Endothelial cell of umbilical vein (primary cell): ENCODE results near the gene ZNF555. TPM values are rescaled to one million over a fixed set of nuclear protein-coding genes. Genes with fewer than 3 reads are reported as not detected.

ENCODE experiments used
- BruUV-seq: library from RNA; stranded (reverse); fragments of 400-500 nt; replicated peaks from 2 replicates; lab custom pipeline; 2021; lab: Mats Ljungman, UMichigan
- CTCF ChIA-PET: fragments of 300-600, 350-600 bp; sonication (Branson Sonifier 250); formaldehyde crosslinking; loops from one replicate; lab custom pipeline; 2021; ENCODE audit warnings: antibody characterized with exemption, inconsistent platforms; lab: Charles Lee
- POLR2A ChIA-PET: fragments of 300-600, 350-600 bp; sonication (Branson Sonifier 250); formaldehyde crosslinking; loops from one replicate; lab custom pipeline; 2021; ENCODE audit warnings: antibody characterized with exemption, inconsistent platforms; lab: Charles Lee
- DNase-seq: peaks from one replicate; pipeline ENCODE4 v3.0.0-alpha.2; 2011; ENCODE audit warnings: low read depth, low spot score
- FAIRE-seq: peaks from 2 replicates; lab custom pipeline; 2011; peaks lifted over from hg19 to GRCh38; lab: Jason Lieb, UNC
- H2AFZ ChIP-seq: 2 replicates; pipeline ENCODE4 v1.6.0; 2012; ENCODE audit warnings: low read depth, low read length, control low read depth, inconsistent platforms
- H3K27ac ChIP-seq: 2 replicates; pipeline ENCODE4 v1.5.1; 2011; ENCODE audit warnings: low read depth, mild to moderate bottlenecking, control low read depth, low read length, moderate library complexity; ENCODE audit not compliant: insufficient read depth
- H3K27me3 ChIP-seq, 2 experiments: 2 replicates each; pipeline versions ENCODE4 v1.6.0 to v1.6.1; 2011; ENCODE audit warnings: low read length in 2 of 2, mixed read lengths in 1 of 2; ENCODE audit not compliant: control insufficient read depth in 2 of 2, insufficient read depth in 2 of 2
- H3K36me3 ChIP-seq, 2 experiments: 2 replicates in 1 of 2; 3 replicates in 1 of 2; pipeline ENCODE4 v1.5.1; 2011; ENCODE audit warnings: low read length in 2 of 2, mild to moderate bottlenecking in 1 of 2, moderate library complexity in 1 of 2; ENCODE audit not compliant: control insufficient read depth in 2 of 2, insufficient read depth in 2 of 2; ENCODE audit errors: extremely low read depth in 1 of 2
- H3K4me1 ChIP-seq: 3 replicates; pipeline ENCODE4 v1.5.1; 2011; ENCODE audit warnings: mild to moderate bottlenecking, low read length; ENCODE audit not compliant: control insufficient read depth, insufficient read depth; ENCODE audit errors: extremely low read depth
- H3K4me2 ChIP-seq: 2 replicates; pipeline ENCODE4 v1.6.1; 2011; ENCODE audit warnings: low read length, control low read depth, mixed read lengths; ENCODE audit not compliant: insufficient read depth
- H3K4me3 ChIP-seq, 3 experiments: fragments of 200-600 bp in 1 of 3; sonication (generic), shearing (Covaris generic) in 1 of 3; replicated peaks in 1 of 3; 2 replicates each; pipeline ENCODE4 v1.5.1; 2011 to 2016; ENCODE audit warnings: control low read depth in 3 of 3, low read length in 3 of 3, mild to moderate bottlenecking in 2 of 3, inconsistent platforms in 1 of 3, low read depth in 1 of 3, moderate library complexity in 1 of 3; ENCODE audit not compliant: insufficient read depth in 1 of 3
- H3K79me2 ChIP-seq: 2 replicates; pipeline ENCODE4 v1.6.0; 2012; ENCODE audit warnings: low read length, inconsistent platforms; ENCODE audit not compliant: control insufficient read depth, insufficient read depth
- H3K9ac ChIP-seq: replicated peaks from 2 replicates; pipeline ENCODE3; 2011; ENCODE audit warnings: low read length, control low read depth; ENCODE audit not compliant: insufficient read depth; ENCODE audit errors: extremely low read depth
- H3K9me1 ChIP-seq: replicated peaks from 3 replicates; pipeline ENCODE4 v1.6.0; 2011; ENCODE audit warnings: mild to moderate bottlenecking, low read length; ENCODE audit not compliant: control insufficient read depth, insufficient read depth; ENCODE audit errors: extremely low read depth
- H3K9me3 ChIP-seq: replicated peaks from 2 replicates; pipeline ENCODE4 v1.5.1; 2012; ENCODE audit warnings: low read length, inconsistent platforms; ENCODE audit not compliant: control insufficient read depth, insufficient read depth
- H4K20me1 ChIP-seq: replicated peaks from 2 replicates; pipeline ENCODE3; 2011; ENCODE audit warnings: mild to moderate bottlenecking, low read length; ENCODE audit not compliant: control insufficient read depth, insufficient read depth; ENCODE audit errors: extremely low read depth
- CTCF ChIP-seq, 2 donors: IDR thresholded peaks; 1 replicate in 1 of 2; 2 replicates in 1 of 2; pipeline ENCODE4 v1.5.1; 2011; ENCODE audit warnings: low read length in 2 of 2, mild to moderate bottlenecking in 2 of 2, moderate library complexity in 2 of 2, control low read depth in 1 of 2, inconsistent platforms in 1 of 2, low read depth in 1 of 2; ENCODE audit not compliant: insufficient read depth in 1 of 2; ENCODE audit errors: extremely low read depth in 1 of 2
- EZH2 ChIP-seq: IDR thresholded peaks from 2 replicates; pipeline ENCODE4 v1.6.1; 2012; ENCODE audit warnings: borderline replicate concordance, low read depth, mild to moderate bottlenecking, moderate library complexity, low read length, inconsistent platforms; ENCODE audit not compliant: severe bottlenecking
- FOS ChIP-seq: IDR thresholded peaks from 2 replicates; pipeline ENCODE4 v1.6.1; 2011; ENCODE audit warnings: mild to moderate bottlenecking, low read length, moderate library complexity, borderline replicate concordance; ENCODE audit not compliant: insufficient read depth
- GATA2 ChIP-seq: IDR thresholded peaks from 2 replicates; pipeline ENCODE4 v1.7.0; 2011; ENCODE audit warnings: low read depth, mild to moderate bottlenecking, moderate library complexity, mixed read lengths, low read length; ENCODE audit not compliant: insufficient read length, insufficient read depth
- JUN ChIP-seq: IDR thresholded peaks from 2 replicates; pipeline ENCODE4 v1.6.1; 2011; ENCODE audit warnings: borderline replicate concordance, low read depth; ENCODE audit not compliant: insufficient read length, insufficient read depth
- MYC ChIP-seq: IDR thresholded peaks from one replicate; pipeline ENCODE4 v1.6.1; 2011; ENCODE audit warnings: mild to moderate bottlenecking, low read depth, low read length
- POLR2A ChIP-seq: IDR thresholded peaks from 2 replicates; pipeline ENCODE4 v1.6.1; 2012; ENCODE audit warnings: low read depth, mild to moderate bottlenecking, control low read depth, low read length
- POLR2AphosphoS5 ChIP-seq: IDR thresholded peaks from 2 replicates; pipeline ENCODE4 v1.6.1; 2012; ENCODE audit warnings: low read depth, mild to moderate bottlenecking, control low read depth, low read length, moderate library complexity; ENCODE audit not compliant: insufficient read depth
- dilution Hi-C: fragments of 300-500 bp; cut with MboI; formaldehyde crosslinking; loops from one replicate; pipeline ENCODE4 v1.15.0; 2019; ENCODE audit warnings: low sequenced_read_pairs; ENCODE audit not compliant: extremely low pct_ligation_motif_present
- intact Hi-C: fragments of 100-400 bp; cut with micrococcal nuclease; formaldehyde crosslinking; loops from one replicate; pipeline ENCODE4 v1.10.0; 2022
- polyA plus RNA-seq, 4 experiments: library from polyadenylated mRNA; depleted of rRNA in 3 of 4; stranded (reverse) in 3 of 4; unstranded in 1 of 4; fragments of >200 nt; gene quantifications; 2 replicates each; pipeline versions ENCODE4 v1.2.1 to v1.2.3, GENCODE V29; 2011 to 2012; ENCODE audit warnings: missing spikeins in 1 of 4
- total RNA-seq: library from RNA; stranded (reverse); gene quantifications from 2 replicates; pipeline ENCODE4 v1.2.3, GENCODE V29; 2021
- TF ChIP-seq, protein P1 (sequence below): IDR thresholded peaks from 2 replicates; pipeline ENCODE4 v1.6.1; 2011; ENCODE audit not compliant: insufficient read depth, insufficient read length

ZNF555 gene
- total and polyA plus RNA-seq, 2 donors (not counting 3 experiments of a cell fraction or from before 2014, with no cell fraction given), result 1.6 to 5.4 TPM

DNA sequence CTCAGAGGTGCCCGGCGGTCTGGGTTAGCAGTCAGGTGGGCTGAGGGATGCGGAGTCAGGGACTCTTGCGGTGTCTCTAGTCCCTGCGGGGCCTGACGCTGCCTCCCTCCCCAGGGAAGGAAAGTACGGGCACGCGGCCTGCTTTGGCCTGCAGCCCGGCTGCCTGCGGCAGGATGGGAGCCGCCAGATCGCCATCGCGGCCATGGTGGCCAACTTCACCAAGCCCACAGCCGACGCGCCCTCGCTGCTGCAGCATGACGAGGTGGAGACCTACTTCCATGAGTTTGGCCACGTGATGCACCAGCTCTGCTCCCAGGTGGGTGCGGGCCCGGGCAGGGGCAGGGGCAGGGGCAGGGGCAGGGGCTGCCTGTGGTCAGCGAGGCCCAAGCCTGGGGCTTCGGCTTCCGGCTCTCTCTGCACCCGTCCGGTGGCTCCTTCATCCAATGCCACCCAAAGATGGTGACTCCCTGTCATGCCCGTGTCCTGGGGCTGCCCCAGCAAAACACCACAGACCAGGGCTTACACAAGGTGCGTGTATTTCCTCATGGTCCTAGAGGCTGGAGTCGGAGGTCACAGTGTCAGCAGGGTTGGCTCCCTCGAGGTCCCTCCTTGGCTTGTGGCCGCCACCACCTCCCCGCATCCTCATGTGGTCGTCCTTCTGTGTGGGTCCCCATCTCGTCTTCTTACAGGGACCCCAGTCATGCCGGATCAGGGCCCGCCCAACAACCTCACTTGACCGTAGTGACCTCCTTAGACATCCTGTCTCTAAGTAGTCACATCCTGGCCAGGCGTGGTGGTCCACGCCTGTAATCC lies 32.9 kb upstream of the ZNF555 start:
- DNase-seq, result no peak
- dilution Hi-C loops, result no loop called here
- Histone ChIP-seq H3K4me3 (no peak overlapping the region), H3K27me3 (no peaks in the 10 kb centered on the region), H3K4me2 (no peak overlapping the region), H3K4me1 (no peaks in the 10 kb centered on the region), H3K79me2 (no peaks in the 10 kb centered on the region), H3K9ac (no peak overlapping the region), H3K36me3 (peaks cover 5 to 29% of the 10 kb centered on the region in 2 experiments), H2AFZ (no peak overlapping the region), H3K27ac (no peak overlapping the region), H4K20me1 (no peaks in the 10 kb centered on the region), H3K9me3 (no peaks in the 10 kb centered on the region), H3K9me1 (no peaks in the 10 kb centered on the region)
- TF ChIP-seq GATA2 (no peak), POLR2A (no peak), POLR2AphosphoS5 (no peak), JUN (no peak), FOS (no peak), CTCF (IDR thresholded peaks at IDR 0.05; ENCODE audit: extremely low read depth in 1 of 2, insufficient read depth in 1 of 2, low read depth in 1 of 2, low read length in 2 of 2) (no peak), EZH2 (no peak), MYC (no peak)
- TF ChIP-seq, protein P1, sequence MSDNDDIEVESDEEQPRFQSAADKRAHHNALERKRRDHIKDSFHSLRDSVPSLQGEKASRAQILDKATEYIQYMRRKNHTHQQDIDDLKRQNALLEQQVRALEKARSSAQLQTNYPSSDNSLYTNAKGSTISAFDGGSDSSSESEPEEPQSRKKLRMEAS, result no peak
- ChIA-PET POLR2A (no interaction called here), CTCF (no interaction called here)
- FAIRE-seq, result no peak
- BruUV-seq, result no TSS peak
- intact Hi-C loops, result no loop called here
